ENCODE measurements around the gene MYO16.
"Not testable (repeated sequence)": the region's sequence is repeated elsewhere in the genome, so short reads cannot be mapped to it uniquely, and the experiment has no call there.

The MYO16 gene

GRCh38 chr13:109211616-109212015 is 582.2 kb downstream of the MYO16 start:
- no peak for DNase-seq

GRCh38 chr13:109212650-109213049 is 583.2 kb downstream of the MYO16 start:
- DNase-seq: no peak

GRCh38 chr13:109213714-109214113 is 584.3 kb downstream of the MYO16 start:
- DNase-seq: no peak

- no peak for DNase-seq
Observed at GRCh38 chr13:109214393-109214792, 585.0 kb downstream of the MYO16 start.

- DNase-seq: no peak
Observed at GRCh38 chr13:109215377-109215776, 586.0 kb downstream of the MYO16 start.

GRCh38 chr13:109217510-109217909 is 588.1 kb downstream of the MYO16 start:
- DNase-seq: not testable (repeated sequence)

- no peak for DNase-seq
Observed at GRCh38 chr13:109220631-109221030, 591.2 kb downstream of the MYO16 start.

GRCh38 chr13:109224033-109224432 is 594.6 kb downstream of the MYO16 start:
- no peak for DNase-seq

- no peak for DNase-seq
Observed at GRCh38 chr13:109226631-109227030, 597.2 kb downstream of the MYO16 start.

GRCh38 chr13:109227344-109227940 is 598.0 kb downstream of the MYO16 start:
- DNase-seq: no peak

GRCh38 chr13:109228211-109228610 is 598.8 kb downstream of the MYO16 start:
- DNase-seq: no peak

- no peak for DNase-seq
Observed at GRCh38 chr13:109231888-109232287, 602.5 kb downstream of the MYO16 start.

- no peak for DNase-seq
Observed at GRCh38 chr13:109233293-109233692, 603.9 kb downstream of the MYO16 start.

- no peak for DNase-seq
Observed at GRCh38 chr13:109235901-109236300, 606.5 kb downstream of the MYO16 start.

- no peak for DNase-seq
Observed at GRCh38 chr13:109241160-109241559, 611.7 kb downstream of the MYO16 start.

GRCh38 chr13:109243311-109243951 is 614.0 kb downstream of the MYO16 start:
- DNase-seq: peak; percentile 84

- DNase-seq: no peak
Observed at GRCh38 chr13:109244566-109244965, 615.2 kb downstream of the MYO16 start.

- no peak for DNase-seq
Observed at GRCh38 chr13:109246001-109246400, 616.6 kb downstream of the MYO16 start.

- no peak for DNase-seq
Observed at GRCh38 chr13:109249780-109250528, 620.5 kb downstream of the MYO16 start.

- no peak for DNase-seq
Observed at GRCh38 chr13:109251956-109252355, 622.5 kb downstream of the MYO16 start.

- DNase-seq: no peak
Observed at GRCh38 chr13:109253316-109253715, 623.9 kb downstream of the MYO16 start.

GRCh38 chr13:109254274-109254673 is 624.9 kb downstream of the MYO16 start:
- DNase-seq: no peak

GRCh38 chr13:109255141-109255856 is 625.9 kb downstream of the MYO16 start:
- DNase-seq: no peak

Data from kidney glomerular epithelial cell (primary cell).